Skeletal muscle satellite cell (primary cell): ENCODE data around the gene LHB.
A peak's percentile ranks its signal among the peaks of the same experiment; 100 is the strongest.
"Not testable (repeated sequence)": the region's sequence is repeated elsewhere in the genome, so short reads cannot be mapped to it uniquely, and the experiment has no call there.

Experiments
- H3K27me3 ChIP-seq: 2 replicates; pipeline ENCODE4 v1.7.0; 2013; ENCODE audit warnings: low read length; ENCODE audit not compliant: control insufficient read depth, insufficient read depth
- H3K36me3 ChIP-seq: 2 replicates; pipeline ENCODE4 v1.7.0; 2013; ENCODE audit warnings: mild to moderate bottlenecking, control low read depth, low read length; ENCODE audit not compliant: insufficient read depth
- H3K4me1 ChIP-seq: 2 replicates; pipeline ENCODE4 v1.7.0; 2013; ENCODE audit warnings: low read length; ENCODE audit not compliant: control insufficient read depth, insufficient read depth
- H3K4me2 ChIP-seq: 2 replicates; pipeline ENCODE4 v1.7.0; 2013; ENCODE audit warnings: mild to moderate bottlenecking, low read length
- H3K4me3 ChIP-seq: 2 replicates; pipeline ENCODE4 v1.7.0; 2013; ENCODE audit warnings: low read length
- H3K9ac ChIP-seq: 2 replicates; pipeline ENCODE4 v1.7.0; 2013; ENCODE audit warnings: mild to moderate bottlenecking, low read depth, low read length, moderate library complexity
- H3K9me3 ChIP-seq: replicated peaks from 2 replicates; pipeline ENCODE4 v1.7.0; 2013; ENCODE audit warnings: mild to moderate bottlenecking, control low read depth, low read length

LHB gene

GRCh38 chr19:49031642-49032301 is 14.9 kb upstream of the LHB start, which contains the start of gene CGB2:
Gene CGB2 (plus strand): TSS chr19:49031890. CDS start chr19:49032096, 206 bp downstream.
- not testable (repeated sequence) for H3K9me3 ChIP-seq, H3K36me3 ChIP-seq, H3K27me3 ChIP-seq, H3K4me2 ChIP-seq, H3K9ac ChIP-seq, H3K4me1 ChIP-seq, H3K4me3 ChIP-seq

GRCh38 chr19:49030323-49030722 is 13.4 kb upstream of the LHB start:
- H3K4me1 ChIP-seq = peaks cover 11% of the 10 kb centered on the region
- not testable (repeated sequence) for H3K4me2 ChIP-seq

GRCh38 chr19:49029749-49030148 is 12.9 kb upstream of the LHB start:
- not testable (repeated sequence) for H3K9me3 ChIP-seq, H3K9ac ChIP-seq, H3K4me3 ChIP-seq, H3K36me3 ChIP-seq, H3K27me3 ChIP-seq, H3K4me2 ChIP-seq
- H3K4me1 ChIP-seq = peaks cover 11% of the 10 kb centered on the region

More at GRCh38 chr19:49030323-49030722, 13.4 kb upstream of the LHB start:
- H3K9me3 ChIP-seq, H3K4me3 ChIP-seq, H3K36me3 ChIP-seq, H3K9ac ChIP-seq, H3K27me3 ChIP-seq: not testable (repeated sequence)

DNA sequence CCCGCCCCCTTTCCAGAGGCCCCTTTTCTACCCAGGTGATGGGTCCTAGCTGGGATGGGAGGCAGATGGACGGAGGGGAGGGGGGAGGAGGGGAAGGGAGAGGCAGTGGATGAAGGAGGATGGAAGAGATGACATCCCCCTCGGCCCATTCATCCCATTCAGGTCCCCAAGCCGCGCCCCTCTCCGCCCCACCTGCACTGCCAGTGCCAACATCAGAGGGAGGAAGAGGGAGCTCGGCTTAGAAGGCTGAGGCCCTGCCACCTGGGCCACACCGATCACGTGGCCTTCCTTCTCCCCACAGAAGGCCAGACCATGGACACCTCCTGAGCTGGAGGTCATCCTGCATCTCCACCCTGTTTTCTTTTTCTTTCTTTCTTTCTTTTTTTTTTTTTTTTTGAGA is 11.8 kb upstream of the LHB start:
- H3K4me1 ChIP-seq = peaks cover 11% of the 10 kb centered on the region
- not testable (repeated sequence) for H3K9ac ChIP-seq, H3K4me3 ChIP-seq, H3K27me3 ChIP-seq, H3K4me2 ChIP-seq, H3K36me3 ChIP-seq, H3K9me3 ChIP-seq

DNA sequence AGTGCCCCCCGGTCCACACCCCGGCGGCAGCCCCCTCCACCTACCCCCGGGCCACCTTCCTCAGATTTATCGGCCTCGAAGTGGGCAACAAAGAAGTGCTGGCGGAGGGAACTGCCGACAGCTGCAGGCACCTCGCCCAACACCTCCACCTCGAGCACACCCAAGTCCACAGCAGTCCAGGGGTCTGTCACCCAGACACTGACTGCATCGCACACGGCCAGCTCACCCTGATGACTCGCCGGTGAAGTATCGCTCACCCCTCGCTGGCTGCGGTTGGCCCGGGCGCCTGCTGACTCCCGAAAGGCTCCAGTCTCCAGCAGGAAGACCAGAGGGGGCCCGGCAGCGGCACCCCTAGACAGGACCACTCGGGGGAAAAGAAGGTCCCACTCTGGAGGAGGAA is 8.7 kb upstream of the LHB start:
- H3K27me3 ChIP-seq, H3K9me3 ChIP-seq, H3K36me3 ChIP-seq, H3K4me2 ChIP-seq, H3K9ac ChIP-seq, H3K4me3 ChIP-seq: not testable (repeated sequence)
- peaks cover 11% of the 10 kb centered on the region for H3K4me1 ChIP-seq

DNA sequence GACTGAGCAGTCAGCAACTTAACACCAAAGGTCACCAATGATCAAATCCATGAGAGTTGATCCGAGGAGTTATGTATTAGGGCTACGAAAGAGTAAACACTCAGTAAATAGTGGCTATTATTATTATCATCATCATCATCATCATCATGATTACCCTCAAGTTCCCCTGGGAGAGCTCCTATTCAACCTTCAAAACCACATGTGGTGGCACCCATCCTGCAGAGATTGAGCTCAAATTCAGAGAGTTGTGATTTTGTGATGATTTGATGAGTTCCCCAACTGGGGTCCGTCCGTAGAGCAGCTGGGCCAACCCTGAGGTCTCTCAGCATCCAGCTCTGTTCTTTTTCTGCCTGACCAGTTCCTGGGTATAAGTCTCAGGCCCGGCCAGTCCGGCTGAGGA is 8.2 kb upstream of the LHB start:
- not testable (repeated sequence) for H3K4me3 ChIP-seq, H3K36me3 ChIP-seq, H3K9me3 ChIP-seq, H3K9ac ChIP-seq, H3K27me3 ChIP-seq, H3K4me2 ChIP-seq
- peaks cover 11% of the 10 kb centered on the region for H3K4me1 ChIP-seq

GRCh38 chr19:49024233-49024632 is 7.3 kb upstream of the LHB start, which contains the start of gene CGB3:
Gene CGB3 (minus strand): TSS chr19:49024333. CDS start chr19:49023971, 362 bp downstream.
- H3K9ac ChIP-seq, H3K4me1 ChIP-seq, H3K36me3 ChIP-seq, H3K4me2 ChIP-seq, H3K27me3 ChIP-seq, H3K9me3 ChIP-seq, H3K4me3 ChIP-seq: not testable (repeated sequence)

GRCh38 chr19:49022116-49022515 is 5.2 kb upstream of the LHB start:
- Histone ChIP-seq H3K9me3 (no peaks in the 10 kb centered on the region), H3K4me2 (no peak overlapping the region), H3K9ac (no peak overlapping the region), H3K27me3 (no peaks in the 10 kb centered on the region), H3K4me1 (peaks cover 24% of the 10 kb centered on the region), H3K4me3 (no peak overlapping the region), H3K36me3 (no peaks in the 10 kb centered on the region)

DNA sequence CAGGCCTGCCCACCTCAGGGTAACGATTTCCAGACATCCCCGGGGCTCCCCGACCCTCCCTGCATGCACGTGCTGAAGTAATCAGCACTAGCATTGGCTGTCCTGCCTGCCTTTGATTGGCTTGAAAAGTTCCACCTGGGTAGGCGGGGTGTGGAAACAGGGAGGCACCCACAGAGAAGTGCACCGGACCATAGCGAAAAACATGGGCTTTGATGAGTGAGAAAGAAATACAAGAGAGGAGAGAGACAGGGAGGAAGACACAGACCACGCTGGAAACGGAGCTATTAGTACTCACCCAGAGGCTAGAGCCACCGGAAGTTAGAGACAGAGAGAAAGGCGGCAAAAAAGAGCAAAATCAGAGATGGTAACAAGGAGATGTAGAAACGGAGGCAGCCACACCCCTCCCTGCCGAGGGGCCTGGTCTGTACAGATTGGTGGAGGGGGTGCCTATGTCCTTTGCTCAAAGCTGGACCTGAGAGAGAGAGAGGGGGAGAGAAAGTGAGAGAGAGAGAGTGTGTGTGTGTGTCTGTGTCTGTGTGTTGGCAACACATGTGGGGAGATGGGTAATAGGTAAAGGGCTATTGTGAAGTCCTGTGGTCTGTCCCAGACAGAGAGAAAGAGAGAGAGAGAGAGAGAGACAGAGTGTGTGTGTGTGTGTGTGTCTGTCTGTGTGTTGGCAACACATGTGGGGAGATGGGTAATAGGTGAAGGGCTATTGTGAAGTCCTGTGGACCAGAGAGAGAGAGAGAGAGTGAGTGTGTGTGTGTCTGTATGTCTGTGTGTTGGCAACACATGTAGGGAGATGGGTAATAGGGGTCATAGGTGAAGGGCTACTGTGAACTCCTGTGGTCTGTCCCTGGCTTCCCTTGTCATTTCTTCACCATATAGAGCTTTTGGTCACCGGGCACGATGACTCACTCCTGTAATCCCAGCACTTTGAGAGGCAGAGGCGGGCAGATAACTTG is 4.3 kb upstream of the LHB start:
- Histone ChIP-seq H3K4me2 (no peak overlapping the region), H3K9me3 (no peaks in the 10 kb centered on the region)

GRCh38 chr19:49020342-49020741 is 3.5 kb upstream of the LHB start:
- Histone ChIP-seq H3K4me3 (no peak overlapping the region), H3K36me3 (peaks cover 7% of the 10 kb centered on the region), H3K9ac (no peak overlapping the region), H3K4me1 (peaks cover 21% of the 10 kb centered on the region), H3K9me3 (no peaks in the 10 kb centered on the region), H3K4me2 (no peak overlapping the region), H3K27me3 (no peaks in the 10 kb centered on the region)

More for the DNA sequence above, 4.3 kb upstream of the LHB start:
- peaks cover 24% of the 10 kb centered on the region for H3K4me1 ChIP-seq
- no peaks in the 10 kb centered on the region for H3K27me3 ChIP-seq
- no peak overlapping the region for H3K4me3 ChIP-seq
- H3K9ac ChIP-seq = no peak overlapping the region
- H3K36me3 ChIP-seq = no peaks in the 10 kb centered on the region

- Histone ChIP-seq H3K4me1 (peaks cover 21% of the 10 kb centered on the region), H3K27me3 (no peaks in the 10 kb centered on the region), H3K4me3 (peak overlapping the region; percentile 68), H3K9ac (peak overlapping the region; percentile 59), H3K4me2 (peak overlapping the region; percentile 93), H3K9me3 (no peaks in the 10 kb centered on the region), H3K36me3 (peaks cover 16% of the 10 kb centered on the region)
These were observed 2.5 kb upstream of the LHB start for GRCh38 chr19:49019242-49019932.
